ENCODE results near the gene SORBS1.
A peak's percentile ranks its signal among the peaks of the same experiment; 100 is the strongest.

Gene SORBS1

DNA sequence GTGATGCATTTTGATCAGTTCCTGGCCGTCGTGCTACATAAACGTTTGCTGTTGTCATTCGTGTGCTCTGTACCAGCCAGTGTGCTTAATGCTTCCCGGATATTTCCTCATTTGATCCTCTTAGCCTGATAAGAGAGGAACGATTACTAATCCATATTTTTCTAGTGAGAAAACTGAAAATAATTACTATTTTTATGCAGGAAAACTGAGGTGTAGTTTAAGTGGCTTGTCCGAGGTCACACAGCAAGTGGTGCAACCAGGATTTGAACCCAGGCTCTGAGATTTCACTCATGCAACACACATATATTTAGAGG, 650 bp upstream of the SORBS1 start:
- TF ChIP-seq, protein P1, sequence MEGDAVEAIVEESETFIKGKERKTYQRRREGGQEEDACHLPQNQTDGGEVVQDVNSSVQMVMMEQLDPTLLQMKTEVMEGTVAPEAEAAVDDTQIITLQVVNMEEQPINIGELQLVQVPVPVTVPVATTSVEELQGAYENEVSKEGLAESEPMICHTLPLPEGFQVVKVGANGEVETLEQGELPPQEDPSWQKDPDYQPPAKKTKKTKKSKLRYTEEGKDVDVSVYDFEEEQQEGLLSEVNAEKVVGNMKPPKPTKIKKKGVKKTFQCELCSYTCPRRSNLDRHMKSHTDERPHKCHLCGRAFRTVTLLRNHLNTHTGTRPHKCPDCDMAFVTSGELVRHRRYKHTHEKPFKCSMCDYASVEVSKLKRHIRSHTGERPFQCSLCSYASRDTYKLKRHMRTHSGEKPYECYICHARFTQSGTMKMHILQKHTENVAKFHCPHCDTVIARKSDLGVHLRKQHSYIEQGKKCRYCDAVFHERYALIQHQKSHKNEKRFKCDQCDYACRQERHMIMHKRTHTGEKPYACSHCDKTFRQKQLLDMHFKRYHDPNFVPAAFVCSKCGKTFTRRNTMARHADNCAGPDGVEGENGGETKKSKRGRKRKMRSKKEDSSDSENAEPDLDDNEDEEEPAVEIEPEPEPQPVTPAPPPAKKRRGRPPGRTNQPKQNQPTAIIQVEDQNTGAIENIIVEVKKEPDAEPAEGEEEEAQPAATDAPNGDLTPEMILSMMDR (conservative IDR thresholded peaks at IDR 0.05; ENCODE audit: low read depth, low read length): no peak
- Histone ChIP-seq H3K27ac (no peak overlapping the region), H3K27me3 (ENCODE audit: insufficient read depth, low read depth) (no peaks in the 10 kb centered on the region), H4K20me1 (ENCODE audit: insufficient read depth) (no peaks in the 10 kb centered on the region), H3K4me1 (ENCODE audit: low read depth, poor library complexity, severe bottlenecking) (no peaks in the 10 kb centered on the region), H2AFZ (ENCODE audit: low read depth) (peak overlapping the region; percentile 94), H3K79me2 (ENCODE audit: insufficient read depth, low read depth) (no peaks in the 10 kb centered on the region), H3K4me3 (IDR thresholded peaks at IDR 0.05; ENCODE audit: insufficient read depth, low read depth, low read length) (no peak overlapping the region), H3K9ac (no peak overlapping the region), H3K4me2 (peak overlapping the region; percentile 63; the same call in 1 of the 2 replicates), H3K36me3 (ENCODE audit: insufficient read depth) (no peaks in the 10 kb centered on the region)

DNA sequence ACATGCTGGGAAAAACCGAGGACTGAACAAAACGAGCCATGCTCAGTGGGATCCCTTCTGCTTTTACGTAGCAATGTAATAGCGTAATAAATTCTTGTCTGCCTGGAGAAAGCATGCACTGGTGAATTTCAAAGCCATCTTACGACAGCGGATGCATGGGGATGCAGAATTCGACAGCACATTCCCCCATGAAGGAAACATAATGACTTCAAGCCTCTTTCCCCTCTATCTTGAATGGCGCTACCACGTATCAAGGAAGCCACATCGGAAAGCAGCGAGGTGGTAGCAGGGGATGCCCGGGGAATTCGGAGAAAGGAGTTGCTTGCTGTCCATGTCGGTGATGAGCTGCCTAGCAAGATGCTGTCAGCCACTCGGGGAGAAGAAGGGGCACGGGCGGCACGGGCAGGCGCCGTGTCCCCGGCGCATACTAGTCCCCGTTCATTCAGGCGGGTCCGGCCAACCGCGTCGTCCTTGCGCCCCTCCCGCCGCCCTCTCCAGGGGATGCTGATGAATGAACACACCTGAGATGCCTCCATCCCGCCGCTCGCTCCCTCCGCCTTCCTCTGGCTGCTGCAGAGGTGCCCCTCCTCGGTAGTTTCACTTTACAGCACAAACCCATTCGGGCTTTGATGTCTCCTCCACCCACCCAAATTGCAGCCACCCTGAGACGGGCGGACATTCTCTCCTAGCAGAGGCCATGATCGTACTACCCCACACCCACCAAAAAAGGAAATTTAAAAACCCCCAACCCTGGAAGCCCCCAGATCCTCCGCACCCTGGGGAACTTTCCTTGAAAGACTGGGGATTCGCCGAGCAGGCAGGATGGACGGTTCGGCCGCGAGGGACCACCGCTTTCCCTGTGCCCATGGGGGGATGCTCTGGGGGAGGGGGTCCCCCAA, 644 bp downstream of the SORBS1 start:
- Histone ChIP-seq H3K4me2 (peak overlapping the region; percentile 98), H2AFZ (ENCODE audit: low read depth) (peak overlapping the region; percentile 91), H3K36me3 (ENCODE audit: insufficient read depth) (no peaks in the 10 kb centered on the region), H3K79me2 (ENCODE audit: insufficient read depth, low read depth) (no peaks in the 10 kb centered on the region), H3K27ac (no peak overlapping the region), H3K4me3 (IDR thresholded peaks at IDR 0.05; ENCODE audit: insufficient read depth, low read depth, low read length) (no peak overlapping the region), H3K4me1 (ENCODE audit: low read depth, poor library complexity, severe bottlenecking) (no peaks in the 10 kb centered on the region), H3K27me3 (ENCODE audit: insufficient read depth, low read depth) (no peaks in the 10 kb centered on the region), H4K20me1 (ENCODE audit: insufficient read depth) (no peaks in the 10 kb centered on the region), H3K9ac (peak overlapping the region; percentile 52; the same call in 1 of the 2 replicates)
- TF ChIP-seq, protein P1 (conservative IDR thresholded peaks at IDR 0.05; ENCODE audit: low read depth, low read length): no peak

GRCh38 chr10:95559896-95560277, 1.3 kb downstream of the SORBS1 start:
- Histone ChIP-seq H3K79me2 (ENCODE audit: insufficient read depth, low read depth) (no peaks in the 10 kb centered on the region), H3K36me3 (ENCODE audit: insufficient read depth) (no peaks in the 10 kb centered on the region), H3K27me3 (ENCODE audit: insufficient read depth, low read depth) (no peaks in the 10 kb centered on the region), H3K9ac (no peak overlapping the region), H3K4me1 (ENCODE audit: low read depth, poor library complexity, severe bottlenecking) (no peaks in the 10 kb centered on the region), H3K4me3 (IDR thresholded peaks at IDR 0.05; ENCODE audit: insufficient read depth, low read depth, low read length) (no peak overlapping the region), H3K27ac (no peak overlapping the region), H2AFZ (ENCODE audit: low read depth) (peak overlapping the region; percentile 91; the same call in 1 of the 2 replicates), H4K20me1 (ENCODE audit: insufficient read depth) (no peaks in the 10 kb centered on the region), H3K4me2 (no peak overlapping the region)
- TF ChIP-seq, protein P1 (conservative IDR thresholded peaks at IDR 0.05; ENCODE audit: low read depth, low read length): no peak

DNA sequence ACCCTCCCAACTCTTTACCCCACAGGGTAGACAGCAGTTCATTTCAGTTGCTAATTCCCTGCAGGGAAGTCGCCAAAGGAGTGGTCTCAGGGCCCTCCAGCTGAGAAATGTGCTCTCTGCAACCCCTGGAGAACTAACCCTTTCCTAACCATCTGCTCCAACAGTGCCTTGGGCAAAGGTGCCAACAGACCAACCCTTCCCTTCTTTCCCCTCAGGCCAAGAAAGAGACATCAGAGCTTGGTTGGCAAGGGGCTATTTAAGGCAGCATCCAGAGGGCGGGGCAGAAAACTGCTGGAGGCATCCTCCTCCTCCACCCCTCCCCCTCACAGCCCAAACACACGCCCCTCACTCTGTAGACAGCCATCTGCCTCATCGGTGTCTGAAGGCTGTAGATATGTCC, 1.7 kb downstream of the SORBS1 start:
- Histone ChIP-seq H4K20me1 (ENCODE audit: insufficient read depth) (no peaks in the 10 kb centered on the region), H3K9ac (no peak overlapping the region), H3K4me1 (ENCODE audit: low read depth, poor library complexity, severe bottlenecking) (no peaks in the 10 kb centered on the region), H3K79me2 (ENCODE audit: insufficient read depth, low read depth) (no peaks in the 10 kb centered on the region), H3K4me2 (no peak overlapping the region), H3K4me3 (IDR thresholded peaks at IDR 0.05; ENCODE audit: insufficient read depth, low read depth, low read length) (no peak overlapping the region), H3K27me3 (ENCODE audit: insufficient read depth, low read depth) (no peaks in the 10 kb centered on the region), H2AFZ (ENCODE audit: low read depth) (no peak overlapping the region), H3K36me3 (ENCODE audit: insufficient read depth) (no peaks in the 10 kb centered on the region), H3K27ac (no peak overlapping the region)
- TF ChIP-seq, protein P1 (conservative IDR thresholded peaks at IDR 0.05; ENCODE audit: low read depth, low read length): no peak

Data from KMS-11 (cell line).